ENCODE results near the gene ZNF835.

DNA sequence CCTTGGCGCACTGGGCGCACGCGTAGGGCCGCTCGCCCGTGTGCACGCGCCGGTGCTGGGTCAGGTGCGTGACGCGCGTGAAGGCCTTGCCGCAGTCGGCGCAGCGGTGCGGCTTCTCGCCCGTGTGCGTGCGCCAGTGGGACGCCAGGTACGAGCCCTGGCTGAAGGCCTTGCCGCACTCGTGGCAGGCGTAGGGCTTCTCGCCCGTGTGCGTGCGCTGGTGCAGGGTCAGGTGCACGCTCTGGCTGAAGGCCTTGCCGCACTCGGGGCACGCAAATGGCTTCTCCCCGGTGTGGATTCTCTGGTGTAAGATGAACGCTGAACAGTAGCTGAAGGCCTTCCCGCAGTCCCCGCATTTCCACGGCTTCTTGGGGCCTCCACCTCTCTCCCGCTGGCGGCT lies 7.0 kb downstream of the ZNF835 start:
- TF ChIP-seq, protein P1, sequence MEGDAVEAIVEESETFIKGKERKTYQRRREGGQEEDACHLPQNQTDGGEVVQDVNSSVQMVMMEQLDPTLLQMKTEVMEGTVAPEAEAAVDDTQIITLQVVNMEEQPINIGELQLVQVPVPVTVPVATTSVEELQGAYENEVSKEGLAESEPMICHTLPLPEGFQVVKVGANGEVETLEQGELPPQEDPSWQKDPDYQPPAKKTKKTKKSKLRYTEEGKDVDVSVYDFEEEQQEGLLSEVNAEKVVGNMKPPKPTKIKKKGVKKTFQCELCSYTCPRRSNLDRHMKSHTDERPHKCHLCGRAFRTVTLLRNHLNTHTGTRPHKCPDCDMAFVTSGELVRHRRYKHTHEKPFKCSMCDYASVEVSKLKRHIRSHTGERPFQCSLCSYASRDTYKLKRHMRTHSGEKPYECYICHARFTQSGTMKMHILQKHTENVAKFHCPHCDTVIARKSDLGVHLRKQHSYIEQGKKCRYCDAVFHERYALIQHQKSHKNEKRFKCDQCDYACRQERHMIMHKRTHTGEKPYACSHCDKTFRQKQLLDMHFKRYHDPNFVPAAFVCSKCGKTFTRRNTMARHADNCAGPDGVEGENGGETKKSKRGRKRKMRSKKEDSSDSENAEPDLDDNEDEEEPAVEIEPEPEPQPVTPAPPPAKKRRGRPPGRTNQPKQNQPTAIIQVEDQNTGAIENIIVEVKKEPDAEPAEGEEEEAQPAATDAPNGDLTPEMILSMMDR (IDR thresholded peaks at IDR 0.05), result no peak
- TF ChIP-seq EP300 (IDR thresholded peaks at IDR 0.05), result no peak
- TF ChIP-seq POLR2A (IDR thresholded peaks at IDR 0.05), result no peak
